Measurements from ENCODE around the gene SFSWAP. TPM values are rescaled to one million over a fixed set of nuclear protein-coding genes. Genes with fewer than 3 reads are reported as not detected.

The SFSWAP gene
- total RNA-seq, 1 donor from 2014 or later = 46.9 TPM

DNA sequence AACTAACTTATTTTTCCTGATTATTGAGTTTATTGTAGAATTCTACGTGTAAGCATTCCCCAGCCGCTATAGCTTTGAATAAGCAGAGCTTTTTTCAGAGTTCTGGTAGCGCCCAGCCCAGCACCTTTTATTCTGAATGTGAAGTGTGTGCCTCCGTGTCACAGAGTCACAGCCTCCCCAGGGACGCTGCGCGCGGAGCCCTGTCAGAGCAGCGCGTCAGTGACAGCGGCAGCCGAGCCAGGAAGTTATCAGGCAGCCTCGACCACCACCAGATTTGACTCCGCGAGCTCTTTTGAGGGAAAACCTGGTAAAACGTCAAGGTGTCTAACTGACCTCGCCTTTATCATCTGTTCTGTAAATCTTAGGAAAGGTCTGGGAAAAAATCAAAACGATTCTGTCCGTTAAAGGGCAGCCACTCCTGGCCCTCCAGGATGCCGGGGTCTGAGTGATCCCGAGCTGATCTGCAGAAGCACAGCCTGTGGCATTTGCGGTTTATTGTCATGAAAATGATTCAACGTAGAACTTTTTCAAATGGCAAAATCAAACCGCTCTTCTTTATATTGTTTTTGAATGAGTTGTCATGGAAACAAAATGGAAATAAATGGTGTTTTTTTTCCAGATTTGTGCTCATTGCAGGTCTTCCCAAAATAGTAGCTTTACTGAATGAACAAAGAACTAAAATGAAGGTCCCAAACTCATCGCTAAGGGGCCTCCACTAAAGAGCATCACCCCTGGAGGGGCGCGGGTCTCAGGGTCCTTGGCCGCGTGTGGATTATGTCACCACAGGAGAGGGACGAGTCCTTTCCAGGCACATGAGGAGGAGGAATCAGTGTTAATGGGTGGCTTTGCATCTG lies 74.2 kb downstream of the SFSWAP start:
- intact Hi-C loops (cut with DNase I) = no loop called here
- H3K27ac ChIP-seq = no peak overlapping the region
- ATAC-seq = no peak
- H3K27me3 ChIP-seq (ENCODE audit: low read depth) = no peaks in the 10 kb centered on the region
- TF ChIP-seq CTCF (IDR thresholded peaks at IDR 0.05) = no peak
- no peak overlapping the region for H3K4me3 ChIP-seq
- H3K9me3 ChIP-seq = no peaks in the 10 kb centered on the region
- DNase-seq = no peak
- H3K36me3 ChIP-seq = peaks cover 93% of the 10 kb centered on the region
- no peaks in the 10 kb centered on the region for H3K4me1 ChIP-seq

DNA sequence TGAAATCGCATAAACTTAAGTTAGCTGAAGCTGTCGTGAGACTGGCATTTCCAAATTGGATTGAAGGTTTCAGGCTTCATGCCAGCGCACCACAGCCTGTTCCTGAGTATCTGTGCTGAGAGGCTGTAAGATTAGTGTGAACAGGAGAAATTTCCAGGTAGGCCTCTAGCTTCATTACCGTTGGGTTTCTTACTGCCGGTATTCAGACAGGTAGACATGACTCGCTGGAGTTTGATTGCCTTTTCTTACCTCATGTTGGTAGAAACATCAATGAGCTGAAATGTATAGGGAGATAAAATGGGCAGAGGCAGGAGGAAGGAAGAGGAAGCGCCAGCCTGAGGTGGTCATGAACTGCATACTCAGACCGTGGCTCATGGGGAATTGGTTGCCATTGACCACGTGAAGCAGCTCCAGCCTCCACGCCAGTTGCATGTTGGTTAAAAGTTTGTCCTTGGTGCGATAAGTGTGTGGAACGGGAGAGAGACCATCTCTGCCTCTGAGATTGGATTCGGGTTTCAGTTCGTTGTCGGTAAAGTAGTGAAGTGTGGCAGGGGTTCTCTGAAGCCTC lies 75.0 kb downstream of the SFSWAP start:
- H3K4me1 ChIP-seq = no peaks in the 10 kb centered on the region
- H3K27ac ChIP-seq = no peak overlapping the region
- no peak for ATAC-seq
- H3K4me3 ChIP-seq = no peak overlapping the region
- TF ChIP-seq CTCF (IDR thresholded peaks at IDR 0.05) = no peak
- DNase-seq = no peak
- no peaks in the 10 kb centered on the region for H3K27me3 ChIP-seq (ENCODE audit: low read depth)
- H3K36me3 ChIP-seq = peaks cover 93% of the 10 kb centered on the region
- no peaks in the 10 kb centered on the region for H3K9me3 ChIP-seq
- intact Hi-C loops (cut with DNase I) = no loop called here

DNA sequence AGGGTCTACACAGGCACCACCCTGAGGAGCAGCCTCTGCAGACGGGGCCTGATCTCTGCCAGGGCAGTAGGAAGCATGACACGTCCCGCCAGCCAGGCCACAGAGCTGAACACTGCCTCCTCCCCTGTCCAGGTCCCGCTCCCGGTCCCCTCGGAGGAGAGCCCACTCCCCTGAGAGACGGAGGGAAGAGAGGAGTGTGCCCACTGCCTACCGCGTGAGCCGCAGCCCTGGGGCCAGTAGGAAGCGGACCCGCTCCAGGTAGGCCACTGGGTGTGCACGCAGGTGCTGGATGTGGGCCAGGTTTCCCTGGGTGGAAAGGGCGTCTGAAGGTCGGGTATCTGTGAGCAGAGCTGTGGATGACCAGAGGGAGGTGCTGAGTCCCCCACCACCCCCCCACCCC lies 75.4 kb downstream of the SFSWAP start:
- Histone ChIP-seq H3K4me3 (no peak overlapping the region), H3K9me3 (no peaks in the 10 kb centered on the region), H3K36me3 (peaks cover 95% of the 10 kb centered on the region), H3K27ac (no peak overlapping the region), H3K4me1 (no peaks in the 10 kb centered on the region), H3K27me3 (ENCODE audit: low read depth) (no peaks in the 10 kb centered on the region)
- ATAC-seq (peak in 1 of 2 donors; percentile 23), DNase-seq (no peak)
- intact Hi-C loops (cut with DNase I) = no loop called here
- no peak for TF ChIP-seq CTCF (IDR thresholded peaks at IDR 0.05)

GRCh38 chr12:131787143-131787660 lies 76.3 kb downstream of the SFSWAP start:
- DNase-seq (no peak), ATAC-seq (peak in 1 of 2 donors; percentile 34)
- no peaks in the 10 kb centered on the region for H3K27me3 ChIP-seq (ENCODE audit: low read depth)
- H3K27ac ChIP-seq = no peak overlapping the region
- H3K36me3 ChIP-seq = peaks cover 92% of the 10 kb centered on the region
- intact Hi-C loops (cut with DNase I) = no loop called here
- H3K4me3 ChIP-seq = no peak overlapping the region
- no peaks in the 10 kb centered on the region for H3K4me1 ChIP-seq
- H3K9me3 ChIP-seq = no peaks in the 10 kb centered on the region
- TF ChIP-seq CTCF (IDR thresholded peaks at IDR 0.05) = no peak

DNA sequence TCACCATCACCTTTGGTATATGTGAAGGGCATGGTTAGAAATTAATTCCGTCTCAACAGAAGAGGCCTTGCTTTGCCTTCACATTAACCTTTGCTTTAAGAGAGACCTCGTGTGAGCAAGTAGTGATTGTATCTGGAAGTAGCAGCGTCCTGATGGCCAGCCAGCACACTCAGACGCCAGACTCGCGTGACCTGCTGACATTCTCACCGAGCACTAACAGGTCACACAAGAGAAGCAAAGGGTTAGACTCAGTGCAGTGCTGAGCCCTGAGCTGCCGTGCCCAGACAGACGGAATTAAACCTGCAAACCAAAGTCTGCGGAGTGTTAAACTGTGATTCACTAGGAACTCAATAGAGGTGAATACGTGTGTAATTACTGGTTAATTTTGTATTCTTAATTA lies 77.2 kb downstream of the SFSWAP start:
- intact Hi-C loops (cut with DNase I) = no loop called here
- no peaks in the 10 kb centered on the region for H3K4me1 ChIP-seq
- no peak overlapping the region for H3K4me3 ChIP-seq
- H3K27ac ChIP-seq = no peak overlapping the region
- no peak for ATAC-seq
- H3K36me3 ChIP-seq = peaks cover 91% of the 10 kb centered on the region
- H3K27me3 ChIP-seq (ENCODE audit: low read depth) = no peaks in the 10 kb centered on the region
- no peak for DNase-seq
- no peak for TF ChIP-seq CTCF (IDR thresholded peaks at IDR 0.05)
- H3K9me3 ChIP-seq = no peaks in the 10 kb centered on the region
